GM19023 (cell line): Measurements from ENCODE around the gene PNMA6E.

Experiments used
- ATAC-seq: cut with Tn5 transposase; IDR thresholded peaks from one replicate; pipeline ENCODE4 v1.9.1; 2021; ENCODE audit warnings: mild to moderate bottlenecking, moderate library complexity; ENCODE audit not compliant: unreplicated experiment

The PNMA6E gene

DNA sequence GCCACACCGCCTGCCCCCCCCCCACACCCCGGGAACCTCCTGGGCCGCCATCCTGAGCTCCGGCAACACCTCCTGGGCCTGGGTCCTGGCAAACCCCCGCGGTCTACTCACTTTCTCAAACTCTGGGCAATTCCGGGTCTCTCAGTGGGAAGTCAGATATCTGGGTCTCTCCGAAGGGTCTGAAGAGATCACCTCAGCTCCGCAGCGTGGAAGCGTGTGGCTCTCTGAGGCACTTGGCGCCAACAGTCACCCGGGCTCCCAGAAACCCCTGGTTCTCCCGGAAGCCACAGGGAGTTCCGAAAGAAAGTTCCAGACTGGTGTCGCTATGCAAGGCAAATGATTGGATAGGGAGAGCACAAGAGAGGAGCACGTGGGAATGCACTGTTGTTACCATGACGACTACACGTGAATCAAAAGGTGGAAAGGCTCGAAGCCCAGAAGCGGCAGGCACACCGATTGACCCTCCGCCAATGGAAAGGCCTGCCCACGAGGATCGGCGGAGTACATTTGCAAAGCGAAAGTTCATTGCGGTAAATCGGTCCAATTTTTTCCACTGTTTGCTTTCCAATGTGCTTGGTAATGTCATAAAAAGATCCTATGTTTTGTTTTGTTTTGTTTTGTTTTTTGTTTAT is at the start of gene PNMA6E:
TSS of gene PNMA6E (minus strand) at position 218 of the 632 bp plus-strand sequence. CDS start 2,501 bp downstream, outside the sequence.
- no peak for ATAC-seq

GRCh38 chrX:153450949-153451277 is 49.8 kb upstream of the PNMA6E start:
- ATAC-seq = no peak

- ATAC-seq = no peak
Observed at GRCh38 chrX:153450114-153450948, 49.2 kb upstream of the PNMA6E start.

- no peak for ATAC-seq
Observed at GRCh38 chrX:153449368-153450113, 48.4 kb upstream of the PNMA6E start.

DNA sequence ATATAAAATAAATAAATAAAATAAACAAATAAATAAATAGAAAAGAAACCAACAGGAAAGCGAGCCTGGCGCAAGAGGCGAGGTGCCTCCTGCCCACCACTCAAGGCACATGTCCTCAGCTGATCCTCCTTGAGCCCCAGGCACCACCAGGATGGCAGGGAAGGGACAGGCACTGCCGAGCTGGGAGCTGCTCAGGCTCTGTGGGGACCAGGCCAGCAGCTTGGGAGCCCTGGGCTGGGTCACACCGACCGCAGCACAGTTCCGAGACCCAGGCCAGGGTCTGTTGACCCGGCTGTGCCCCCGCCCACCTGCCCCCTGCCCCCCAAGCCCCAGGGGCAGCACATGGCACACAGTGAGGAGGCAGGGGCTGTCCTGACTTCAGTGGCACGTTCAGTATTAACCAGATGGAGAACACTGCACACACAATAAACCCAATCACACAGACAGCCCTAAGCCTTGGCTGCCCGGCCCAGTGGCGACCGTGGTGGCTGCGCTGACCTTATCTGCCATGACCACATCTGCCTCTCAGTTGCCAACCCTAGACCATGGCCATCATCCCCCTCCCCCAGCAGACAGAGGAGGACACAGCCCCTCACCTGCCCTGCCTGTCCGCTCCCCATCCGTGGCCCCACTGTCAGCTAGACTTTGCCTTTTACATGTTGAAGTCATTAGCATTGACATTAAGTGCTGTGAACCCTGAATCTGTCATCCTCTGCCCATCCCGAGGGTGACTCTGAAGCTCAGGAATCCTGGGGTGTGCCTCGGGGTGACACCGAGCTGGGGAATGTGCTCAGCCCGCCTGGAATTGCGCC is 47.6 kb upstream of the PNMA6E start:
- no peak for ATAC-seq

- no peak for ATAC-seq
Observed at GRCh38 chrX:153447581-153447960, 46.4 kb upstream of the PNMA6E start.

GRCh38 chrX:153446950-153447580 is 45.9 kb upstream of the PNMA6E start:
- no peak for ATAC-seq

- no peak for ATAC-seq
Observed at GRCh38 chrX:153446636-153446936, 45.4 kb upstream of the PNMA6E start.

- no peak for ATAC-seq
Observed at GRCh38 chrX:153445856-153446635, 44.9 kb upstream of the PNMA6E start, which contains the start of gene TREX2. TREX2 (minus strand) TSS chrX:153446056; CDS start chrX:153445430, 626 bp downstream.

- no peak for ATAC-seq
Observed at GRCh38 chrX:153445106-153445855, 44.1 kb upstream of the PNMA6E start.

DNA sequence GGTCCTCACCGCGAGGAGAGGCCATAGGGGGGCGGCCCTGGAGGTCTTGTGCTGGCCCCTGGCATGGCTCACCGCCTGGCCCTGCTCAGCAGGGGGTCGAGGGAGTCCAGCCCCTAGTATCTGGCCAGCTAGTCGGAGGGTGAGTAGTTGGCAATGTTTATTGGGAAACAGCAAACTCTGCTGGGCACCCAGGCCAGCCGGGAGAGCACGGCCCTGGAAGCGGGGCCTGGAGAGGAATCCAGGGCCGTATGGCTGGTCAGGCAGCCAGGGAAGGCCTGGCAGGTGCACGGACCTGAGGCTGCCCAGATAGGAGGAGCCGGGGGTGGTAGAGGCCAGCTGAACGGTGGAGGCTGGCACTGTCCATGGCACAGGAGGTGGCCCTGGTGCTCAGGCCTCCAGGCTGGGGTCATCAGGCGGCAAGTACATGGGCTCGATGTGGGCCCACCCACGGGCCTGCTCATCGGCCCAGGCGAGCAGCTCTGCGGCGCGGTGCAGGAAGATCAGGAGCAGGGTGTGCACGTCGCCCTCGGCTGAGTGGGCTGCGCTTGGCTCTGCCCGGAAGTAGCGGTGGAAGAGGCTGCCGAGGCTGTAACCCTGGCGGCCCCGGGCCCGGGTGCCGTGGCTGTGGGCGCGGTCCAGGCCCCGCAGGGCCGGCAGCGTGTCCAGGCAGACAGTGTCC is 43.3 kb upstream of the PNMA6E start:
- no peak for ATAC-seq

GRCh38 chrX:153443476-153444332 is 42.6 kb upstream of the PNMA6E start:
- no peak for ATAC-seq

DNA sequence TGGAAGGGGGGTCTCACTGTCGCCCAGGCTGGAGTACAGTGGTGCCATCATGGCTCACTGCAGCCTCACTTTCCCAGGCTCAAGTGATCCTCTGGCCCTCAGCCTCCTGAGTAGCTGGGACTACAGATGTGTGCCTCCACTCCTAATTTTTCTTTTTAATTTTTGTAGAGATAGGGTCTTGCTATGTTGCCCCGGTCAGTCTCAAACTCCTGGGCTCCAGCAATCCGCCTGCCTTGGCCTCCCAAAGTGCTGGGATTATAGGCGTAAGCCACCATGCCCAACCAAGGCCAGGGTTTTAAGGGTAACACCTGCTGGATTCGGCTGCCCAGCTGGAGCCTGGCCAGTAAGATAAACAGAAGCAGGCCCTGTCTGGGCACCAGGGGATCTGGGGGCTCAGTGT is 41.3 kb upstream of the PNMA6E start:
- no peak for ATAC-seq

GRCh38 chrX:153441981-153442380 is 40.8 kb upstream of the PNMA6E start:
- no peak for ATAC-seq

DNA sequence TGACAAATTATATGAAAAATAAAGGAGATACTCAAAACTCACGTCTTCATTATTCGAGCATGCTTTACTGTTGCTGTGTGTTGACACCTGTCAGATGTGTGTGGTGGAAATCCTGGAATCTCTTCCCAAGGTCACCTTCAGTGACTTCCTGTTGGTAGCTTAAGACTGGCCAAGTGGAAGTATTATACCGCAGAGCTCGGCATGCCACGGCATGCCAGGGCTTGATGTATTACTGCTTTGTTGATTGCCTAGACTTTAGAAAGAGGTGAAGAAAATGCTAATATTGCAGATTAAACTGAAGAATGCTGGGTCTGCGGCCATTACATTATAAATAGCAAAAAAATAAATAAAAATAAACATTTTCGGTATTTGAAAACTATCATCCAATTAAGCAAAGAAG is 40.1 kb upstream of the PNMA6E start:
- ATAC-seq = no peak

DNA sequence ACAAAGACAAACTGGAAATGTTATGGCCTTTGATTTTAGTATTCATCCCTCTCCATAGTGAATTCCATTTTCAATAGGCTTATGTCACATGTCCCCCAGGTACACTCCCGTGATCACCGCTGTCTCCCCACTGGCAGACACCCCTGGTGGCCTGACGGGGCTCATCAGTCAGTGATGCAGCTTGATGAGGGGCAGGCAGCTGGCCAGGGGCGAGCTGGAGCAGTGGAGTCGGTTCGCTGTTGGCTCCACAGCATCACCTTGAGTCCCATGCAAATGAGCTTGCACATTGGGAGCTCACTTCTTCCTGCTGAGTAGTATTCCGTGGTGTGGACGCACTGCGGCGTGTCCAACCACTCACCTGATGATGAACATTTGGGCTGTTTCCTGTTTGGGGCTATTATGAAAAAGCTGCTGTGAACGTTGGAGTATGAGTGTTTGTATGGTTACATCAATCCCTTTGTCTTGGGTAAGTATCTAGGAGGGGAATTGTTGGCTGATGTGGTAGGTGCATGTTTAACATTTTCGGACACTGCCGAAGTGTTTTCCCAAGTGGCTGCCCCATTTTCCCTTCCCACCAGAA is 39.5 kb upstream of the PNMA6E start:
- ATAC-seq = no peak

GRCh38 chrX:153439977-153440376 is 38.8 kb upstream of the PNMA6E start:
- ATAC-seq = no peak
